ENCODE measurements around the gene PTPN2. TPM values are rescaled to one million over a fixed set of nuclear protein-coding genes. Genes with fewer than 3 reads are reported as not detected.

Gene PTPN2
- total RNA-seq, 1 donor from 2014 or later = 47.9 TPM

DNA sequence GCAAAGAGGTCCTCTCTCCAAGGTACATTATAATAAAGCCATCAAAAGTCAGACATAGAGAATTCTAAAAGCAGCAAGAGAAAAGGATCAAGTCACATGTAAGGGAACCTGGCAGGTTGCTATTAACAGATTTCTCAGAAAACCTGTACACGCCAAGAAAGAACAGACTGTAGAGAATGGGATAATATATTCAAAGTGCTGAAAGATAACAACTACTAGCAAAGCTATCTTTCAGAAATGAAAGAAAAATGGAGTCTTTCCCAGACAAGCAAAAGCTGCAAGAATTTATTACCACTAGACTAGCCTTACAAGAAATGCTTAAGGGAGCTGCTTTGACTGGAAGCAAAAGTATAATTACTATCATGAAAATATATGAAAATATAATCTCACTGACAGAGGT, 81.5 kb downstream of the PTPN2 start:
- DNase-seq (ENCODE audit: low read depth) = no peak
- H3K4me3 ChIP-seq (ENCODE audit: low read depth, low read length) = no peak overlapping the region
- TF ChIP-seq, protein P1, sequence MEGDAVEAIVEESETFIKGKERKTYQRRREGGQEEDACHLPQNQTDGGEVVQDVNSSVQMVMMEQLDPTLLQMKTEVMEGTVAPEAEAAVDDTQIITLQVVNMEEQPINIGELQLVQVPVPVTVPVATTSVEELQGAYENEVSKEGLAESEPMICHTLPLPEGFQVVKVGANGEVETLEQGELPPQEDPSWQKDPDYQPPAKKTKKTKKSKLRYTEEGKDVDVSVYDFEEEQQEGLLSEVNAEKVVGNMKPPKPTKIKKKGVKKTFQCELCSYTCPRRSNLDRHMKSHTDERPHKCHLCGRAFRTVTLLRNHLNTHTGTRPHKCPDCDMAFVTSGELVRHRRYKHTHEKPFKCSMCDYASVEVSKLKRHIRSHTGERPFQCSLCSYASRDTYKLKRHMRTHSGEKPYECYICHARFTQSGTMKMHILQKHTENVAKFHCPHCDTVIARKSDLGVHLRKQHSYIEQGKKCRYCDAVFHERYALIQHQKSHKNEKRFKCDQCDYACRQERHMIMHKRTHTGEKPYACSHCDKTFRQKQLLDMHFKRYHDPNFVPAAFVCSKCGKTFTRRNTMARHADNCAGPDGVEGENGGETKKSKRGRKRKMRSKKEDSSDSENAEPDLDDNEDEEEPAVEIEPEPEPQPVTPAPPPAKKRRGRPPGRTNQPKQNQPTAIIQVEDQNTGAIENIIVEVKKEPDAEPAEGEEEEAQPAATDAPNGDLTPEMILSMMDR (IDR thresholded peaks at IDR 0.05; ENCODE audit: insufficient read depth, low read length, severe bottlenecking) = no peak
- peaks cover 3% of the 10 kb centered on the region for H3K36me3 ChIP-seq (ENCODE audit: control insufficient read depth, insufficient read depth, low read length)
- no peaks in the 10 kb centered on the region for H3K27me3 ChIP-seq (ENCODE audit: control insufficient read depth, insufficient read depth, low read length)
- FAIRE-seq = no peak

DNA sequence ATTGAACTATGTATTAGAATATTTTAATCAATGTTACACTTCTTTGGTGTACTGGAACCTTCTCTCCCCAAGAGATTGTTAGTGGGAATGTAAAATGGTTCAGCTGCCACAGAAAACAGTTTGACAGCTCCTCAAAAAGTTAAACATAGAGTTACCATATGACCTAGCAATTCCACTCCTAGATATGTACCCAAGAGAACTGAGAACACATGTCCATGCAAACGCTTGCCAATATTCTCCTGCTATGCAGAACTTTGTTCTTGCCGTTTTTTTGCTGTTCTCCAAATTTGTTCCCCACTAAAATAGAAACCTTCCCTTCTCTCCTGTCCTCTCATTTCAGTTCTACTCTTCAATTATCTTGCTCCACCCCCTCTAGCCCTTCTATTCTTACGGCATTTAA, 87.6 kb downstream of the PTPN2 start:
- TF ChIP-seq, protein P1 (IDR thresholded peaks at IDR 0.05; ENCODE audit: insufficient read depth, low read length, severe bottlenecking) = no peak
- DNase-seq (ENCODE audit: low read depth) (no peak), FAIRE-seq (no peak)
- Histone ChIP-seq H3K4me3 (ENCODE audit: low read depth, low read length) (no peak overlapping the region), H3K27me3 (ENCODE audit: control insufficient read depth, insufficient read depth, low read length) (no peaks in the 10 kb centered on the region), H3K36me3 (ENCODE audit: control insufficient read depth, insufficient read depth, low read length) (peaks cover 9% of the 10 kb centered on the region)

DNA sequence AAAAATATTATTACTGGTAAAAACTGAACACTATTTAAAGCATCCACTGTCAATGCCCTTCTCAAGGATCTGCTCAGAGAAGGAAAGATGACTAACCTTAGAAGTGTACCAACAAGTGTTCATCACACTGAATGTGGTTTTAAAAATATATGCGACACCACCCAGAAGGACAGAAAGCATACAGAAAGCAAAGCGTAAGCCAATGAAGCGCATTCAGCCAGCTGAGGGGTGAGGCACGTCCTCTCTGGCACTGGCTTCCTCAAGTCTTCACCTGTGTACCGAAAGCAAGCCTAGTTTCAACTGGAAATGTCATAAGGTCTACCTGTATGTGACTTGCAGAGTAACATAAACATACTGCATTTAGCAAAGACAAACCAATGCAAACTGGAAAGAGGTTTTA, 92.4 kb downstream of the PTPN2 start:
- DNase-seq (ENCODE audit: low read depth) = no peak
- TF ChIP-seq, protein P1 (IDR thresholded peaks at IDR 0.05; ENCODE audit: insufficient read depth, low read length, severe bottlenecking) = no peak
- FAIRE-seq = no peak
- Histone ChIP-seq H3K4me3 (ENCODE audit: low read depth, low read length) (no peak overlapping the region), H3K36me3 (ENCODE audit: control insufficient read depth, insufficient read depth, low read length) (peaks cover 6% of the 10 kb centered on the region), H3K27me3 (ENCODE audit: control insufficient read depth, insufficient read depth, low read length) (no peaks in the 10 kb centered on the region)

DNA sequence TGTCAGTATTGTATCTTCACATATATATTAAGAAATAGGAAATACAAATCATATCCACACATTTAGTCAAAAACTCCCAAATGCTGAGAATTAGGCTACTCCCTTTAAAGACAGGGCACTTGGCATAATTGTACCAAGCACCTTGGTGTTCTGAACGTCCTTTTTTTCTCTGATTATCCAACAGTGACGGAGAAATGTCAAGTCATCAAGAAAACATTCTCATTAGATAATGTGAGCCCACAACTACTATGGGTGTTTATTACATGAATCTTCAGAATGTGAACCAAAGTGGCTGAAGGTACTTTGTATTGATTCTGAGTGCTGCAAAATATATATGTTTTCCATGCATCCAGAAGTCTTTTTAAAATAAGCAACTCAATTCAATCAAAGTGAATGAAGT, 97.4 kb downstream of the PTPN2 start:
- no peak for DNase-seq (ENCODE audit: low read depth)
- H3K36me3 ChIP-seq (ENCODE audit: control insufficient read depth, insufficient read depth, low read length) = no peaks in the 10 kb centered on the region
- no peak overlapping the region for H3K4me3 ChIP-seq (ENCODE audit: low read depth, low read length)
- TF ChIP-seq, protein P1 (IDR thresholded peaks at IDR 0.05; ENCODE audit: insufficient read depth, low read length, severe bottlenecking) = no peak
- FAIRE-seq = no peak
- H3K27me3 ChIP-seq (ENCODE audit: control insufficient read depth, insufficient read depth, low read length) = no peaks in the 10 kb centered on the region

DNA sequence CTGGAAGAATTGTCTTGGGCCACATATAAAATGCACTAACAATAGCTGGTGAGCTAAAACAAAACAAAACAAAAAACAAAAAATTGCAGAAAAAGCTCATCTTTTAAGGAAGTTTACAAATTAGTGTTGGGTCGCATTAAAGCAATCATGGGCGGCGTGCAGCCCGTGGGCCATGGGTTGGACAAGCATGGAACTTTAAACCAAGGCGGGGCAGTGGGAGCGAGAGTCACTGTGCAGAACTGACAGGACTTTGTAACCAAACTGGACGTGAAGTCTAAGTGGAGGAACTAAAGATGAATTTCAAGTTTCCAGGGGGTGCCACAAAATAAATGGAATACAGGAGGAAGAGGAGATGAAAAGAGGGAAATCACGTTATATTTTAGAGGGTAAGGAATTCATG, 100.5 kb downstream of the PTPN2 start:
- H3K4me3 ChIP-seq (ENCODE audit: low read depth, low read length) = no peak overlapping the region
- no peaks in the 10 kb centered on the region for H3K36me3 ChIP-seq (ENCODE audit: control insufficient read depth, insufficient read depth, low read length)
- DNase-seq (ENCODE audit: low read depth) (no peak), FAIRE-seq (no peak)
- TF ChIP-seq, protein P1 (IDR thresholded peaks at IDR 0.05; ENCODE audit: insufficient read depth, low read length, severe bottlenecking) = no peak
- H3K27me3 ChIP-seq (ENCODE audit: control insufficient read depth, insufficient read depth, low read length) = no peaks in the 10 kb centered on the region

DNA sequence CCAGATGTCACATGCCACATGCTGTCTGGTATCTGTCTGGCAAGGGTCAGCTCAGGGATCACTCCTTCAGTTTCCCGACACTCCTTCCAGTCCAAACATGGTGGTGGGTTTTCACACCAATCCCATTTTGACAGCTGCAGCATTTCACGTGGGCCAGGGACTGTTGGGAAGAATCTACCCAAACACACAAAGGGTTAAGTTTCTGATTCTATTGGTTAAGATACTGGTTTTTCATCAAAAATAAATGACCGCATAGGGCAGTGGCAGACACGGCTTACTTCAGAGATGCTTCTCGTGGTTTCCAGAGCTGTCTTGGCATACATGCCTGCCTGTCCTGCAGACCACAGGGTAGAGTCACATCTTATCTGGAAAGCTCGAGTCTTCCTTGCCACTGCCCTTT, 101.5 kb downstream of the PTPN2 start:
- no peak for DNase-seq (ENCODE audit: low read depth)

More for the DNA sequence above, 101.5 kb downstream of the PTPN2 start:
- H3K36me3 ChIP-seq (ENCODE audit: control insufficient read depth, insufficient read depth, low read length) = no peaks in the 10 kb centered on the region
- H3K27me3 ChIP-seq (ENCODE audit: control insufficient read depth, insufficient read depth, low read length) = no peaks in the 10 kb centered on the region
- FAIRE-seq = no peak
- H3K4me3 ChIP-seq (ENCODE audit: low read depth, low read length) = no peak overlapping the region
- TF ChIP-seq, protein P1 (IDR thresholded peaks at IDR 0.05; ENCODE audit: insufficient read depth, low read length, severe bottlenecking) = no peak

Data from bronchial epithelial cell (primary cell).